HT1080 (cell line): ENCODE measurements around the gene ARRDC2. TPM values are rescaled to one million over a fixed set of nuclear protein-coding genes. Genes with fewer than 3 reads are reported as not detected.
"Not testable (repeated sequence)": the region's sequence is repeated elsewhere in the genome, so short reads cannot be mapped to it uniquely, and the experiment has no call there.

ENCODE experiments used
- DNase-seq: peaks from one replicate; pipeline ENCODE4 v3.0.0-alpha.2; 2015; ENCODE audit warnings: low read depth
- polyA plus RNA-seq, 2 experiments: library from polyadenylated mRNA; depleted of rRNA; stranded (reverse); fragments of >200 nt; gene quantifications; 2 replicates each; pipeline ENCODE4 v1.2.3, GENCODE V29; 2015
- total RNA-seq: library from RNA; depleted of rRNA; stranded (reverse); fragments of >200 nt; shearing (Covaris generic); gene quantifications from 2 replicates; pipeline ENCODE4 v1.2.3, GENCODE V29; 2014; rRNA removed

The ARRDC2 gene
- total RNA-seq = 8.7 and 10.3 TPM in 2 replicates
- 9.8 and 10.5 TPM in 2 replicates for polyA plus RNA-seq (2015; cell fraction: cytosol; rRNA removed)
- polyA plus RNA-seq (2015; cell fraction: nucleus; rRNA removed) = 16.5 and 19.4 TPM in 2 replicates

GRCh38 chr19:18007917-18008673, at the start of gene ARRDC2:
Gene ARRDC2 (plus strand): TSS chr19:18008170. CDS start chr19:18008311, 141 bp downstream.
- DNase-seq = no peak

DNA sequence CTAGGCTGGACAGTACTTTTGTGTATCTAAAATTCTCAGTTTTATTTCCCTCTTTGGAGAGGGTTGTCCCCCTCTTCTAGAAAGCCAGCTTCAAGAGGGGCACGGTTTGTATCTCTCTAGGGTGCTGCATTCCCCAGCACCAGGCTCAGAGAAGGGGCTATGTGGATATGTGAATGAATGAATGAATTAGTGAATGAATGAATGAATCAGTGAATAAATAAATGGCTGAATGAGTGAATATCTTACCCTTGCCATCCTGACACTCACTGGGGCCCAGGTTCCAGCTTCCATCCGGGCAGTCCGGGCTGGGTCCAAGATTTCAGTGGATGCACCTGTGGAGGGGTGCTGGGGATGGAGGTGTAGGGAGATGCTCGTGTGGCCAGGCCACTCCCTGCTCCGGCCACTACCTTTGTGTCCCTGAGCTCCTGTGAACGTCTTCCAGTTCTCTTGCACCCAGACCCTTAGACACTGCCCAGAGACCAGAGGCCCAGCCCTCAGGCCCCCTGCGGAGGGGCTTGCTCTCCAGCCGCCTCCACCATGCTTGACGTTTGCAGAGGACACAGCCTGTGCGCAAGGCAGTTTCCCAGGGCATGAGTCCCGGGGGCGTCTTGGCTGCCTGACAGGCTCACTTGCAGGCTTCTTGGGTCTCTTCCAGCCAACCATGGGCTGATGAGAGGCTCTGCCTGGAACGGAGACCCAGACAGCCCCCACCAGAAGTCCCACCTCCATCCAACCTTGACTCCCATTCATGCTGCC, 43.9 kb upstream of the ARRDC2 start:
- no peak for DNase-seq

DNA sequence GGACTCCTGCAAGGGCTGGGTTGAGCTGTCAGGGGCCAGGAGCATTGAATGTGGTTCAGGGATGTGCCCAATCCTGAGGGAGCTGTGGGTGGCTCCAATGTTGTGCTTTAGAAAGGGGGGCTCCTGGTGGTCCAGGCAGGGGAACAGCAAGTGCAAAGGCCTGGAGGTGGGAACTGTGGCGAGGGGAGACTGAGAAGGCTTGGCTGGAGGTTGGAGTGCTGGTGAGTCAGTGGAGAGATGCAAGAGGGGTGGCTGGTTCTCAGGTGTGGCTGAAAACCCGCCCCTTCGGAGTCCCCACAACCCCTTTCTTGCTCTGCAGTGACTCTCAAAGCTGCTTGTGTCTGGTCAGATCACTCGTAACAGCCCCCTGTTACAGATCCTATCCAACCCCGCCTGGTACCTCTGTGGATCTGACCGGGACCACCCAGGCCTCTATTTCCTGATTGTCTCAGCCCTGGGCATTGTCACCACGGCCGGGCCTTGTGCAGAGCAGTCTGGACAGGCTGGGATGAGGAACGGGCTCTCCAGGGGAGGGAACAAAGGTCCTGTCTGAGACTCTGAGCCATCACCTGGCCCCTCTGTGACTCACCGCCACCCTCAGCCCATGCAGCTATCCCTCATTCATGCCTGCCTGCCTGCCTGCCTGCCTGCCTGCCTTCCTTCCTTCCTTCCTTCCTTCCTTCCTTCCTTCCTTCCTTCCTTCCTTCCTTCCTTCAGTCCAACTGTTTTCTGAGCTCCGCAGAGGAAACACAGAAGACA, 42.4 kb upstream of the ARRDC2 start:
- DNase-seq = no peak

DNA sequence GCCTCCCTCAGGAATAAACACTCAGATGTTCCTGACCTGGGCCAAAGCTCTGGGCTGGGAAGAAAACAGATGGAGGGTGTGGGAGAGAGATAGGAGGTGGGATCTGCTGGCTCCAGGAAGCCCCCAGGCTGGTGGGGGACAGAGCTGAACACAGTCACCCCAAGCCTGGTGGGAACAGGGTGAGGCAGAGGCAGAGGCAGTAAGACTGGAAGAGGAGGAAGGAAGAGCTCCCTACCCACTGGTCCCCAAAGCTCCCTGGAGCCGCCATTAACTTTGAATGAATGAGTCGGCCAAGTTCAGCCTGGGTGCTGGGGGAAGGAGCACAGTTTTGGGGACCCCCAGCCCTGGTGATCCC, 41.9 kb upstream of the ARRDC2 start:
- no peak for DNase-seq

GRCh38 chr19:17966550-17967256, 41.3 kb upstream of the ARRDC2 start, which contains the start of gene KCNN1:
Gene KCNN1 (plus strand): TSS chr19:17967107. CDS start chr19:17973889, 6,782 bp downstream.
- DNase-seq = no peak

GRCh38 chr19:17967257-17968051, 40.5 kb upstream of the ARRDC2 start:
- no peak for DNase-seq

- no peak for DNase-seq
These were observed 39.6 kb upstream of the ARRDC2 start for GRCh38 chr19:17968362-17968761.

- DNase-seq = no peak
These were observed 38.7 kb upstream of the ARRDC2 start for GRCh38 chr19:17969096-17969792.

- DNase-seq = no peak
These were observed 35.7 kb upstream of the ARRDC2 start for GRCh38 chr19:17972230-17972629.

DNA sequence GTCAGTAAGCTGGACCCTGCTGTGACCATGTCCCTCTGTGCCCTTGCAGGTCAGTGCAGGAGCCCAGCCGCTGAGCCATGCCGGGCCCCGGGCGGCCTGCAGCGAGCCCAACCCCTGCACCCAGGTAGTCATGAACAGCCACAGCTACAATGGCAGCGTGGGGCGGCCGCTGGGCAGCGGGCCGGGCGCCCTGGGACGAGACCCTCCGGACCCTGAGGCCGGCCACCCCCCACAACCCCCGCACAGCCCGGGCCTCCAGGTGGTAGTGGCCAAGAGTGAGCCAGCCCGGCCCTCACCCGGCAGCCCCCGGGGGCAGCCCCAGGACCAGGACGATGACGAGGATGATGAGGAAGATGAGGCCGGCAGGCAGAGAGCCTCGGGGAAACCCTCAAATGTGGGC, 34.2 kb upstream of the ARRDC2 start:
- no peak for DNase-seq

DNA sequence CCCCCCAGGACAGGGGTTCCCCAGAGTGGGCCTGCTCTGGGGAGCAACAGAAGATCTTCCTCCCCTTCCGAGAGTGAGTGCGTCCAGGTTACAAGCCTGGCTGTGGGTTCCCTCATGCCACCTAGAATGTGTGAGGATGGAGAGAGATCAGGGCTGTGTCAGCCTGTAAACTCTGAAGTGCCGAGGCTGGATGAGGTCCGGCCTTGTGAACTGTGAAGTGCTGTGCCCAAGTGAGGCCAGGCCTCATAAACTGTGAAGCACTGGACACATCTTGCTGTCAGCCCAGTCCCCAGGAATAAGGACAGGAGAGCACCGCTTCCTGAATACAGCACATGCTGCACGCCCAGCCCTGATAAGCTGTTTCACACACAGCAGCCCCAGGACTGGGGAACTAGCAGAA, 33.4 kb upstream of the ARRDC2 start:
- no peak for DNase-seq

DNA sequence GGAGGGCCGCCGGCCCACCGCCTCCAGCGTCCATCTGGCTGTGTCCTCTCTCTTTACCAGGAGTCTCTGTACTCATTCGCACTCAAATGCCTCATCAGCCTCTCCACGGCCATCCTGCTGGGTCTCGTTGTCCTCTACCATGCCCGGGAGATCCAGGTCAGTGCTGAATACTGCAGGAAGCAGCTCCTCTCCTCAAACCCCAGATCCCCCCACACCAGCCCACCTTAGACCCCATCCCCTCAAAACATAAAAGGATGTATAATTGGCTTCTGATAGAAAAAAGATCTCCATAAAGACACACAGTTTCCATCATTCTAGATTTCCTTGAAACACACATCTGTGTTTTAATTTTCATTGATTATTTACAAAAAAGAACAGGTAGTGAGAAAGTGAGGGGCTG, 32.9 kb upstream of the ARRDC2 start:
- DNase-seq = no peak

DNA sequence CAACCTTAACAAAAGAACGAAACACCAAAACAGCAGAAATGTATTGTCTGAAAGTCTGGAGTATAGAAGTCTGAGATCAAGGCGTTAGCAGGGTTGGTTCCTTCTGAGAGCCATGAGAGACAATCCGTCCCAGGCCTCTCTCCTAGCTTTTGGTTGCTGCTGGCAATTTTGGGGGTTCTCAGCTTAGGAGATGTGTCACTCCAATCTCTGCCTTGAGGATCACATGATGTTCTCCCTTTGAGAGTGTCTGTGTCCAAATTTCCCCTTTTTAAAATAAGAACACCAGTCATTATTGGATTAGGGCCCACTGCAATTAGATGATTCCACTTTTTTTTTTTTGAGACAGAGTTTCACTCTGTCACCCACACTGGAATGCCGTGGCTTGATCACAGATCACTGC, 30.9 kb upstream of the ARRDC2 start:
- DNase-seq = no peak

- no peak for DNase-seq
These were observed 30.5 kb upstream of the ARRDC2 start for GRCh38 chr19:17977488-17977887.

GRCh38 chr19:17981611-17982010, 26.4 kb upstream of the ARRDC2 start:
- no peak for DNase-seq

DNA sequence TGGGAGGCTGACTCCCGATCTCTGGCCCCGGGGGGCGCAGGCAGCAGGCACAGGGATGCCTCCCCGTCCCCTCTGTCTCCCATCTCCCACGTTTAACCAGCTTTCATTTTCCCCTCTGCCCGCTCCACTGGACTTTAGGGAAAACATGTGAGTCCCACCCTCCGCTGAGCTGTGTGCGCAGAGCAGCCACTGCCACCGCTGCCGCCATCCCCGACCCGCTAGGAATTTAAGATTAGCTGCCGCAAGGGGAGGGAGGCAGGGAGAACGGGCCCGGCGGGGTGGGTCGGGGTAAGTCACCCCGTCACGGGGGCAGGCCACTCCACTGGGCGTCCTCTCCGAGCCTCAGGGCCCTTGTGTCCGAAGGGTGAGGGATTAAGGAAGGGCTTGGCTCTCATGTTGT, 25.5 kb upstream of the ARRDC2 start:
- DNase-seq = no peak

- no peak for DNase-seq
These were observed 22.7 kb upstream of the ARRDC2 start for GRCh38 chr19:17985037-17985818.

GRCh38 chr19:17986569-17986968, 21.4 kb upstream of the ARRDC2 start:
- DNase-seq = not testable (repeated sequence)

- DNase-seq = no peak
These were observed 19.8 kb upstream of the ARRDC2 start for GRCh38 chr19:17988161-17988560.
